ENCODE measurements around the gene RFPL3.

GRCh38 chr22:32407312-32407711 is 49.6 kb downstream of the RFPL3 start:
- no peak for TF ChIP-seq CTCF (IDR thresholded peaks at IDR 0.05)
- TF ChIP-seq POLR2A (IDR thresholded peaks at IDR 0.05), result no peak
